ENCODE measurements around the gene APOLD1. TPM values are rescaled to one million over a fixed set of nuclear protein-coding genes. Genes with fewer than 3 reads are reported as not detected.

Gene APOLD1
- 2.4 and 3.8 TPM in 2 replicates for total RNA-seq

GRCh38 chr12:12784911-12785814 lies at the start of gene APOLD1:
Gene APOLD1, plus strand, starts transcription at chr12:12785659. Its CDS starts 33 bp downstream, at chr12:12785692.

GRCh38 chr12:12813120-12814101 lies 28.0 kb downstream of the APOLD1 start, which contains the start of gene DDX47:
Gene DDX47, plus strand, starts transcription at chr12:12813346. Its CDS starts 22 bp downstream, at chr12:12813368.

Other genes with a start within 250 kb of the APOLD1 start
- gene DUSP16, start 222.8 kb upstream of the APOLD1 start, total RNA-seq = 15.1 and 17.6 TPM in 2 replicates
- gene CREBL2, start 173.8 kb upstream of the APOLD1 start, total RNA-seq = 17.6 and 22.2 TPM in 2 replicates
- not detected in 2 replicates for gene GPR19, start 89.5 kb upstream of the APOLD1 start, total RNA-seq
- 25.3 and 35.8 TPM in 2 replicates for gene CDKN1B, start 68.3 kb upstream of the APOLD1 start, total RNA-seq
- gene DDX47, start 27.7 kb downstream of the APOLD1 start, total RNA-seq = 72.7 and 110 TPM in 2 replicates
- 6.6 and 83.6 TPM in 2 replicates for gene GPRC5A, start 105.9 kb downstream of the APOLD1 start, total RNA-seq
- gene GPRC5D, start 166.5 kb downstream of the APOLD1 start, total RNA-seq = not detected in 2 replicates
- gene HEBP1, start 214.6 kb downstream of the APOLD1 start, total RNA-seq = 5.3 and 6.6 TPM in 2 replicates

Measured in tracheal epithelial cell (primary cell).